Tongue (tissue), 2 donors: Measurements from ENCODE around the gene PADI2. TPM values are rescaled to one million over a fixed set of nuclear protein-coding genes. Genes with fewer than 3 reads are reported as not detected.

Experiments used
- DNase-seq: peaks from one replicate; pipeline ENCODE4 v3.0.0-alpha.2; 2015
- total RNA-seq: library from RNA; depleted of rRNA; stranded (reverse); fragments of >200 nt; gene quantifications from one replicate; pipeline ENCODE4 v1.2.3, GENCODE V29; 2014

The PADI2 gene
- total RNA-seq, 1 donor from 2014 or later, result 291 TPM

GRCh38 chr1:17053685-17054410, 65.4 kb downstream of the PADI2 start, which contains the start of gene SDHB:
TSS of gene SDHB (minus strand) at chr1:17054032. CDS start at chr1:17054019, 13 bp downstream.
- DNase-seq, result peak; percentile 99

GRCh38 chr1:17053086-17053684, 66.1 kb downstream of the PADI2 start:
- DNase-seq, result no peak

- DNase-seq, result no peak
These were observed 66.6 kb downstream of the PADI2 start for GRCh38 chr1:17052641-17053040.

GRCh38 chr1:17052038-17052437, 67.2 kb downstream of the PADI2 start:
- no peak for DNase-seq

GRCh38 chr1:17047924-17048323, 71.3 kb downstream of the PADI2 start:
- DNase-seq, result no peak

- no peak for DNase-seq
These were observed 73.0 kb downstream of the PADI2 start for GRCh38 chr1:17046334-17046657.

GRCh38 chr1:17045634-17046333, 73.5 kb downstream of the PADI2 start:
- DNase-seq, result peak; percentile 79

GRCh38 chr1:17045150-17045549, 74.1 kb downstream of the PADI2 start:
- no peak for DNase-seq

- DNase-seq, result no peak
These were observed 75.6 kb downstream of the PADI2 start for GRCh38 chr1:17043676-17044075.

GRCh38 chr1:17040135-17040534, 79.1 kb downstream of the PADI2 start:
- DNase-seq, result no peak

GRCh38 chr1:17039522-17039921, 79.7 kb downstream of the PADI2 start:
- no peak for DNase-seq

GRCh38 chr1:17033481-17033880, 85.8 kb downstream of the PADI2 start:
- DNase-seq, result no peak

GRCh38 chr1:17032741-17033140, 86.5 kb downstream of the PADI2 start:
- DNase-seq, result no peak

- no peak for DNase-seq
These were observed 87.8 kb downstream of the PADI2 start for GRCh38 chr1:17031436-17031835.

- no peak for DNase-seq
These were observed 89.0 kb downstream of the PADI2 start for GRCh38 chr1:17030206-17030605.

- DNase-seq, result no peak
These were observed 90.5 kb downstream of the PADI2 start for GRCh38 chr1:17028662-17029188.

- no peak for DNase-seq
These were observed 91.4 kb downstream of the PADI2 start for GRCh38 chr1:17027900-17028299.

- DNase-seq, result no peak
These were observed 91.8 kb downstream of the PADI2 start for GRCh38 chr1:17027403-17027802.

- no peak for DNase-seq
These were observed 94.5 kb downstream of the PADI2 start for GRCh38 chr1:17024721-17025120.

- DNase-seq, result no peak
These were observed 95.7 kb downstream of the PADI2 start for GRCh38 chr1:17023573-17023972.

GRCh38 chr1:17023102-17023501, 96.1 kb downstream of the PADI2 start:
- no peak for DNase-seq

GRCh38 chr1:17021896-17022295, 97.4 kb downstream of the PADI2 start:
- no peak for DNase-seq

GRCh38 chr1:17020502-17020901, 98.7 kb downstream of the PADI2 start:
- no peak for DNase-seq
